Measurements from ENCODE around the gene EFHC2. TPM values are rescaled to one million over a fixed set of nuclear protein-coding genes. Genes with fewer than 3 reads are reported as not detected.

EFHC2 gene
- polyA plus RNA-seq, 1 donor from 2014 or later: 0.22 TPM

DNA sequence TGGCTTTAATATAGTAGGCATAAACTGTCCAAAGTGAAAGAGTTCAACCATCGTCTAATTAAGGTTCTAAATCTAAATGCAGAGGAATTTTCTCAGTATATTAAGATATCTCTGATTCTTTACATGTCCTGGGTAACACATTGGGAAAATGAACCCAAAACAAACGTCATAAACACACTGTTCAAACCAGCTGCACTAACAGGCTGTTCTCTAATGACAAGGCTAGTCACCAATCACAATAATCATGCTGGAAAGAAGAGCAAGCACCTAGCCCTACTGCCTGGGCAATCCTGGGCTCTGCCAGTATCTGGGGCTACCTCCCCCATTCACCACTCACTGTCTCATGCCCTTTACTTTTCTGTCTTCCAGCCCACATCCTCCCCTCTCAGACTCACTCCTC lies 107.9 kb downstream of the EFHC2 start:
- Histone ChIP-seq H3K4me2 (ENCODE audit: low read length) (no peak overlapping the region), H3K9me3 (ENCODE audit: low read length) (no peaks in the 10 kb centered on the region), H3K36me3 (ENCODE audit: insufficient read depth, low read length) (no peaks in the 10 kb centered on the region), H3K9me2 (ENCODE audit: insufficient read depth, low read length) (no peaks in the 10 kb centered on the region), H2AFZ (ENCODE audit: low read depth, low read length) (no peak overlapping the region), H3K4me3 (ENCODE audit: low read length) (no peak overlapping the region), H3K27me3 (ENCODE audit: insufficient read depth, low read depth, low read length) (no peaks in the 10 kb centered on the region), H4K20me1 (ENCODE audit: insufficient read depth) (no peaks in the 10 kb centered on the region), H3F3A (ENCODE audit: insufficient read depth, low read length, poor library complexity, severe bottlenecking) (no peaks in the 10 kb centered on the region), H3K9ac (ENCODE audit: low read length) (no peak overlapping the region), H3K27ac (ENCODE audit: low read length) (no peak overlapping the region), H3K79me2 (replicated peaks; ENCODE audit: insufficient read depth, low read length) (no peaks in the 10 kb centered on the region)
- no peak for TF ChIP-seq SMC3 (conservative IDR thresholded peaks at IDR 0.05; ENCODE audit: poor library complexity)
- no peak for TF ChIP-seq EP300 (conservative IDR thresholded peaks at IDR 0.05; ENCODE audit: poor library complexity, severe bottlenecking)
- TF ChIP-seq, protein P1, sequence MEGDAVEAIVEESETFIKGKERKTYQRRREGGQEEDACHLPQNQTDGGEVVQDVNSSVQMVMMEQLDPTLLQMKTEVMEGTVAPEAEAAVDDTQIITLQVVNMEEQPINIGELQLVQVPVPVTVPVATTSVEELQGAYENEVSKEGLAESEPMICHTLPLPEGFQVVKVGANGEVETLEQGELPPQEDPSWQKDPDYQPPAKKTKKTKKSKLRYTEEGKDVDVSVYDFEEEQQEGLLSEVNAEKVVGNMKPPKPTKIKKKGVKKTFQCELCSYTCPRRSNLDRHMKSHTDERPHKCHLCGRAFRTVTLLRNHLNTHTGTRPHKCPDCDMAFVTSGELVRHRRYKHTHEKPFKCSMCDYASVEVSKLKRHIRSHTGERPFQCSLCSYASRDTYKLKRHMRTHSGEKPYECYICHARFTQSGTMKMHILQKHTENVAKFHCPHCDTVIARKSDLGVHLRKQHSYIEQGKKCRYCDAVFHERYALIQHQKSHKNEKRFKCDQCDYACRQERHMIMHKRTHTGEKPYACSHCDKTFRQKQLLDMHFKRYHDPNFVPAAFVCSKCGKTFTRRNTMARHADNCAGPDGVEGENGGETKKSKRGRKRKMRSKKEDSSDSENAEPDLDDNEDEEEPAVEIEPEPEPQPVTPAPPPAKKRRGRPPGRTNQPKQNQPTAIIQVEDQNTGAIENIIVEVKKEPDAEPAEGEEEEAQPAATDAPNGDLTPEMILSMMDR (IDR thresholded peaks at IDR 0.05; ENCODE audit: poor library complexity, severe bottlenecking): no peak
- TF ChIP-seq EZH2 (IDR thresholded peaks at IDR 0.05; ENCODE audit: borderline replicate concordance, insufficient read depth, low read length, poor library complexity, severe bottlenecking): no peak
- TF ChIP-seq, protein P2, sequence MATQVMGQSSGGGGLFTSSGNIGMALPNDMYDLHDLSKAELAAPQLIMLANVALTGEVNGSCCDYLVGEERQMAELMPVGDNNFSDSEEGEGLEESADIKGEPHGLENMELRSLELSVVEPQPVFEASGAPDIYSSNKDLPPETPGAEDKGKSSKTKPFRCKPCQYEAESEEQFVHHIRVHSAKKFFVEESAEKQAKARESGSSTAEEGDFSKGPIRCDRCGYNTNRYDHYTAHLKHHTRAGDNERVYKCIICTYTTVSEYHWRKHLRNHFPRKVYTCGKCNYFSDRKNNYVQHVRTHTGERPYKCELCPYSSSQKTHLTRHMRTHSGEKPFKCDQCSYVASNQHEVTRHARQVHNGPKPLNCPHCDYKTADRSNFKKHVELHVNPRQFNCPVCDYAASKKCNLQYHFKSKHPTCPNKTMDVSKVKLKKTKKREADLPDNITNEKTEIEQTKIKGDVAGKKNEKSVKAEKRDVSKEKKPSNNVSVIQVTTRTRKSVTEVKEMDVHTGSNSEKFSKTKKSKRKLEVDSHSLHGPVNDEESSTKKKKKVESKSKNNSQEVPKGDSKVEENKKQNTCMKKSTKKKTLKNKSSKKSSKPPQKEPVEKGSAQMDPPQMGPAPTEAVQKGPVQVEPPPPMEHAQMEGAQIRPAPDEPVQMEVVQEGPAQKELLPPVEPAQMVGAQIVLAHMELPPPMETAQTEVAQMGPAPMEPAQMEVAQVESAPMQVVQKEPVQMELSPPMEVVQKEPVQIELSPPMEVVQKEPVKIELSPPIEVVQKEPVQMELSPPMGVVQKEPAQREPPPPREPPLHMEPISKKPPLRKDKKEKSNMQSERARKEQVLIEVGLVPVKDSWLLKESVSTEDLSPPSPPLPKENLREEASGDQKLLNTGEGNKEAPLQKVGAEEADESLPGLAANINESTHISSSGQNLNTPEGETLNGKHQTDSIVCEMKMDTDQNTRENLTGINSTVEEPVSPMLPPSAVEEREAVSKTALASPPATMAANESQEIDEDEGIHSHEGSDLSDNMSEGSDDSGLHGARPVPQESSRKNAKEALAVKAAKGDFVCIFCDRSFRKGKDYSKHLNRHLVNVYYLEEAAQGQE (IDR thresholded peaks at IDR 0.05; ENCODE audit: borderline replicate concordance): no peak
- TF ChIP-seq MXI1 (conservative IDR thresholded peaks at IDR 0.05; ENCODE audit: poor library complexity, severe bottlenecking): no peak
- no peak for TF ChIP-seq RAD21 (conservative IDR thresholded peaks at IDR 0.05)
- TF ChIP-seq TAF1 (IDR thresholded peaks at IDR 0.05; ENCODE audit: low read depth): no peak
- no peak for TF ChIP-seq POLR2AphosphoS5 (IDR thresholded peaks at IDR 0.05)

DNA sequence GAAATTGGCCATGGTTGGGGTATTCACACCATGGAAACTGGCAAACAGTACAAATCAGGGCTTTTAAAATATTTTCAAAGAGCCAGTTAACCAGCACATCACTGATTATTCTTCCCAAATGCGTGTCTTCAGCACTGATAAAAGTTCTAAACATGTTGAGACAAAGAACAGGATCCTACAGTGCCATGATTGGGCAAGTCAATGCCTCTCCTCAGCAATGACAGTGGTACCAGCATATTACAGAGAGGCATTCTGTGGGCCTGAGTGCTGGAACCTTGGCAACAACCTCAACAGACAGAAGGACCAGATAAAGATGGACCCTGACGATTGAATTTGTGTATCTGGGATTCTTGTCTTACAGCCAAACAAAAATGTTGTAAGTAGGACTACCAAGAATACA lies 108.9 kb downstream of the EFHC2 start:
- Histone ChIP-seq H3K36me3 (ENCODE audit: insufficient read depth, low read length) (no peaks in the 10 kb centered on the region), H3K4me2 (ENCODE audit: low read length) (no peak overlapping the region), H3K9me2 (ENCODE audit: insufficient read depth, low read length) (no peaks in the 10 kb centered on the region), H3K79me2 (replicated peaks; ENCODE audit: insufficient read depth, low read length) (no peaks in the 10 kb centered on the region), H4K20me1 (ENCODE audit: insufficient read depth) (no peaks in the 10 kb centered on the region), H3K9me3 (ENCODE audit: low read length) (no peaks in the 10 kb centered on the region), H3K9ac (ENCODE audit: low read length) (no peak overlapping the region), H2AFZ (ENCODE audit: low read depth, low read length) (no peak overlapping the region), H3K27me3 (ENCODE audit: insufficient read depth, low read depth, low read length) (no peaks in the 10 kb centered on the region), H3K4me3 (ENCODE audit: low read length) (no peak overlapping the region), H3F3A (ENCODE audit: insufficient read depth, low read length, poor library complexity, severe bottlenecking) (no peaks in the 10 kb centered on the region), H3K27ac (ENCODE audit: low read length) (no peak overlapping the region)
- TF ChIP-seq, protein P1 (IDR thresholded peaks at IDR 0.05; ENCODE audit: poor library complexity, severe bottlenecking): no peak
- TF ChIP-seq EZH2 (IDR thresholded peaks at IDR 0.05; ENCODE audit: borderline replicate concordance, insufficient read depth, low read length, poor library complexity, severe bottlenecking) (no peak), RAD21 (conservative IDR thresholded peaks at IDR 0.05) (no peak), EP300 (conservative IDR thresholded peaks at IDR 0.05; ENCODE audit: poor library complexity, severe bottlenecking) (no peak), SMC3 (conservative IDR thresholded peaks at IDR 0.05; ENCODE audit: poor library complexity) (no peak), POLR2AphosphoS5 (IDR thresholded peaks at IDR 0.05) (no peak), MXI1 (conservative IDR thresholded peaks at IDR 0.05; ENCODE audit: poor library complexity, severe bottlenecking) (no peak), TAF1 (IDR thresholded peaks at IDR 0.05; ENCODE audit: low read depth) (no peak)
- TF ChIP-seq, protein P2 (IDR thresholded peaks at IDR 0.05; ENCODE audit: borderline replicate concordance): no peak
